Stimulated activated CD8-positive, alpha-beta memory T cell treated with anti-CD3 and anti-CD28 coated beads, Interleukin-7, amount 100 ng/mL, for 48 hours (primary cell): ENCODE measurements around the gene PPIL3.
A peak's percentile ranks its signal among the peaks of the same experiment; 100 is the strongest.
"Not testable (repeated sequence)": the region's sequence is repeated elsewhere in the genome, so short reads cannot be mapped to it uniquely, and the experiment has no call there.

Experiments used
- DNase-seq, 2 donors: peaks; one replicate each; pipeline ENCODE4 v3.0.0-alpha.2; 2020; ENCODE audit warnings: low read depth in 1 of 2; ENCODE audit errors: extremely low read depth in 1 of 2

The PPIL3 gene

DNA sequence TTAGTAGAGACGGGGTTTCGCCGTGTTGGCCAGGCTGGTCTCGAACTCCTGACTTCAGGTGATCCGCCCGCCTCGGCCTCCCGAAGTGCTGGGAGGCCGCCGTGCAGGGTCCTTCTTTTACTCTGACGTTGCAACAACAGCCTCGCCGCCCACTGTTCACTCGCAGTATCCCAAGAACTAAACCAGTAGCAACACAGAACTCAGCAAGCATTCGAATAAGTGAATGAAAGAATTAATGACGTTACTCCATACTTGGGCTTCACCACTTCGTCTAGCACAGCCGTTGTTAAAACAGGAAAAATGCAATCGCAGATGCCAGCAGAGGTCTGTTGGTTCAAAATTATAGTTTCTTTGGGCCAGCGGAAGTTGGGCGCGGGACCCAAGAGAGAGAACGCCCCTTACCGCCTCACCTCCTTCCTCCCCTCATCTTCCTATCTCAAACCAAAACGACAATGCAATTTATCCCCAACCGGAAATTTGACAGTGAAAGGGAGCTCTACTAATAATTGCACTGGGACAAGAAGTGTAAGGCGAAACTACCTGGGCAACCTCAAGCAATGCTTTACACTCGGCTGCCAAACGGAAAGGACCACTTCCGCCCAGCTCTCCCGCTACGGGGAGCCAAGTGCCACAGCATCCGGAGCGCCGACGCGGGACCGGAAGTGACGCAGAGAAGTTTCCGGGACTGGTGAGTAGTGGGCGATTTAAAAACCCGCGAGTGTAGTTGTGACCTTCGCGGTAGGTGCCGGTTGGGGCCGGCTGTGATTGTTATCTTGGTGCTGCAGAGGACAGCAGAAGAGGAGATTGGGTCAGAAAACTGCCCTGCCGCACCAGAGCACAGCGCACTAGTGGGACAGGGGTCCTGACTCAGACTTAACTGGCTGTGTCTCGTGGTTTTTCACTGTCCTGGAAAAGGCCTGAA, at the start of gene PPIL3, which contains the start of gene NIF3L1:
Gene PPIL3, minus strand, starts transcription at position 374 of the 922 bp plus-strand sequence. CDS start 1,462 bp downstream, outside the sequence.
Gene NIF3L1, plus strand, starts transcription at position 668 of the 922 bp plus-strand sequence. CDS start 2,573 bp downstream, outside the sequence.
- DNase-seq, result peak; percentile 90 to 97

DNA sequence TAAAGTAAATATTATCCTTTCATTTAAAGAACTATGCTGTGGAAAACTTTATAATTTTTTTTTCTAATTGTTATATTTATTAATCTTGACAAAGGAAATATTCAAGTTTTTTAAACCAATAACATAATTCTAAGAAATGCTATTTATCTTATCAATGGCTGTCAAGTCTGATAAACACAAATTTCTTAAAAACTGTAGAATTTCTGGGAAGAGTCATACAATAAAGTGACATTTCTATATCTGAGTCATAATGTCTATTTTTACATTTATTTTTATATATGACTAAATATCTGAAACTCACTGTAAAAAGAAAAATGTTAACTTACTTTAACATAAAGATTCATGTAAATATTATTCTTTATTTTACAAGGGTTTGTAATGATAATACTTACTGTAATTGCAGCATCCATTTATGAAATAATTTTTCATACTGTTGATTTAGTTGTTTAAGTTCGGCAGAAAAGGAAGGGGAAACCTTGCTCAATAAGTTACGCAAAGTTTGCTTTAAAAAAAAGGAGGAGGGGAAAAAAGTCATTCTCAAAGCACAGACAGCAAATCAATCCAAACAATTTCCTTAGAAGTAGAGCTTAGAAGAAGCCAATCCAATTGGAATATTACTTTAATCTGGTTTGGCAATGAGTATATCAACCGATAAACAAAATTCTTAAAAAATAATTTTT, 42.2 kb upstream of the PPIL3 start:
- DNase-seq, result no peak

DNA sequence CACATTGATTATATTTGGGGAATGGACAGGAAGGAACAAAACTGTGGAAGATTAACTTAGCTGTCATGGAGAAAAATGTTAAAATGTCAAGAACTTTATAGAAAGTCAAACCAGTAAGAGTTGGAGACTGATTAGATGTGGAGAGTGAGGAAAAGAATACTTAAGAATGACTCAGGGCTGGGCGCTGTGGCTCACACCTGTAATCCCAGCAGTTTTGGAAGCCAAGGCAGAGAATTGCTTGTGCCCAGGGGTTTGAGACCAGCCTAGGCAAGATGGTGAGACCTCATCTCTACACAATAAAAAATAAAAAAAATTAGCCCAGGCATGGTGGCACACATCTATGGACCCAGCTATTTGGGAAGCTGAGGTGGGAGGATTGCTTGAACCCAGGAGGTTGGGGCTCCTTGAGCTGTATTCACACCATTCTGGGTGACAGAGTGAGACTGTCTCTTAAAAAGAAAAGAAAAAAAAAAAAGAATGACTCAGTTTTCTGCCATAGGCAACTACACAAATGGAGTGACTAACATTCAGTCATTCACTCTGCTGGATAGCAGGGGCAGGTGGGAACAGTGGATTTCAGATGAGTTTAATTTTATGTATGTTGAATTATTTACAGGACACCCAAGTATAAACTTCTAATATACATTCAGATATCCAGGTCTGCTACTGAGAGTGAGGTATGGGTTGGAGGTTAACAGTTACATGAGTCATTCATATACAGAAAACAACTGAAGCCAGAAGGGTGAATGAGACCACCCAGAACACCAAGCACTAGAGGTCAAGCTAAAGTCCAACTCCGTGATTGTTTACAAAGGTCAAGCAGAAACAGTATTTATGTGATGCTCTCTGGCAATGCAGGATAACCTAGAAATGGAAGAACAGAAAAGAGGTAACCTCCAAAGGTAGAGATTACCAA, 40.7 kb upstream of the PPIL3 start:
- DNase-seq, result no peak

DNA sequence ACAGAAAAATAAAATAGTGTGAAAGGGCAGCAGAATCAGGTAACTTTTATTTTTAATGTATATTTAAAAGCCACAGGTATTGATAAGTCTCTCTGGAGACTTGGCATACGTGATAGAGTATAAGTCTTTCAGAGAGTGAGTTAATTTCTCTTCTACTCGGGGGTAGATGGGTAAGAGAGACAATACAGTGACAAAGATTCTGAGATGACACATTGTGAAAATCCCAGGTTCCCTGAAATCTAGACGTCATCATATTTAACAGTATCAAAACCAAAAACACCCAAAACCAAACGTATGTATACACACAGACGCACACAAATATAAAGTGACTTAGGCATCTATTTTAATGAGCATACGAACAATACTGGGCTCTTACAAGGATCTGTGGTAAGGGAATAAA, 33.6 kb upstream of the PPIL3 start:
- no peak for DNase-seq

DNA sequence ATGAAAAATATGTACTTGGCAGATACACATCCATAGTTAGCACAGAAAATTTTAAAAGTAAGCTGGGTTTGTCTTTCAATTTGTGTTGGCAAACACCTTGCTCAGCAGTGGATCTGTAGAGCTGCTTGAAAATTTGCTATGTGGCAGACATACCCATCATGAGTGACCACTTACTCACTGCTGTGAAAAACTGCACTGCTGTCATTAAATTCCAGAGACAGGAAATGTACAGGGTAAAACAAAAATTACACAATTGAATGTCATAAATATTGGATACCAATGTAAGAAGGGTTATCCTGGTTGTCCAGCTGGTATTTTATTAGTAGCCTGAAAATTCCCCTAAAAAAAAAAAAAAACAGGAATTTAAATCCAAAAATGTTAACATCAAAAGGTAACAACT, 24.8 kb upstream of the PPIL3 start:
- no peak for DNase-seq

DNA sequence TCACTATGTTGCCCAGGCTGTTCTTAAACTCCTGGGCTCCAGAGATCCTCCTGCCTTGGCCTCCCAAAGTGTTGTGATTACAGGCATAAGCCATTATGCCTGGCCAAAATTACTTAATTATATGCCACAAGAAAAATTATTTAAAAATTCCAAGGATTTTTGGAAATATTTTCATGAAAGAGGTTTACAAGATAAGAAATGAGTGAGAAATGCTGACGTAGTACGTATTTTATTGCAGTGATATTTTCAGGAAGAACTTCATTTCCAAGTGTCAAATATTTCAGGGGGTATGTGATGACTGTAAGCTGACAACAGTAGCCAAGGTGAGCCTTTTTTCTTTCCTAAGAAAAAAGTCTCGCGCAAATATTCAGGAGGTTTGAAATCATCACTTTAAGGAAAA, 21.1 kb upstream of the PPIL3 start:
- DNase-seq, result no peak

DNA sequence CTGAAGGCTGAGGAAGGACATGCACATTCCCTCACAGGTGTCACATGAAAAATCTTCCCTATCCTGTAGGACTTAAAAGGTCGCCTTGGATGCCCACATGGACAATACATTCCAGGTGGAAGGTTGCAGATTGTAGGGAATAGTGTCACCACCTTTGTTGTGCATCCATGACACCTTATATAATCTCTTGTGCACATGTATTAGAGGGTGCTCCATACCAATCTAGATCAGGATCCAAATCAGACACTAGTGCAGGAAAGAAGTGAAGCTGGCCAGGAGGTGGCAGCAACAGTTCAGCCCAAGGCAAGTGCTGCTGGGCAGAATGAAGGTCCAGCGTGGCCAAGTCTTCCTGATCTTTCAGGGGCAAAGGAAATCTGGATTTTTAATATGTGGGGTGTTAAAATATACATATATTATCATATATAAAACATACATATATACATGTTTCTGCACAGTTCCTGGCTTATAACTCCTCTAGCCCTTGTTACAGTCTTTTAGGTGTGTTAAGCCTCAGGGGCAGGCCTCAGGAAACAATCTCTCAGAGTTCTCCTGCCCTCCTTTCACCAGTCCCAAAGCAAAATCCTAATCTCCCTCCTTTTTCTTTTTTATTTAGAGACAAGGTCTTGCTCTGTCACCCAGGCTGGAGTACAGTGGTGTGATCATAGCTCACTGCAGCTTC, 16.9 kb upstream of the PPIL3 start:
- DNase-seq, result peak in 1 of 2 donors; percentile 45

DNA sequence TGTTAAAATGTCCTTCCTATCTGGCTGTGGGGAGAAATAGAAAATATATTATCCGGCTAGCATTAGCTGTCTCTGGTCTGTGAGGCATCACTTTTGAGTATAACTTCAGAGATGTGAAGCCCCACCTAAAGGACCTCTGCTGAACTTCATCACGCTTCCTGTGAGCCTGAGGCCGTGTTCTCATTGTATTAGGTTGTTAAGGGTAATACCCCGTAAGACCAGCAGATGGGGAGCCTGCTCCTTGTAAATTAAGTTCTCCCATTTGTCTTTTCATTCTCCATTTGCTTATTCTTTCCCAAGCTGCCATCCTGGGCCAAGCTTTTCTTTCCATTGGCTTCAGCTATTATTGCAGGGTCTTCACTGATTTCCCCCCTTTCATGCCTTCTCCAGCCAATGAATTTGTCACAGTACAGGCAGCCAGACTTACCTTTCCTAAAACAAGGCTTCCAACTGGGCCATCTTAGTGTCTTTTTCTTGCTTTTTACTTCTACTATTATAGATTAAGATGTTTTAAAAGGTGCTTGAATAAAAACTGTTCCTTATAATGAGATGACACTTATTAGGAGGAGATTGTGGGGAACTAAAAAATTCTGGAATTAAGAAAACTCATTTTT, 12.7 kb upstream of the PPIL3 start:
- DNase-seq, result peak in 1 of 2 donors; percentile 58

DNA sequence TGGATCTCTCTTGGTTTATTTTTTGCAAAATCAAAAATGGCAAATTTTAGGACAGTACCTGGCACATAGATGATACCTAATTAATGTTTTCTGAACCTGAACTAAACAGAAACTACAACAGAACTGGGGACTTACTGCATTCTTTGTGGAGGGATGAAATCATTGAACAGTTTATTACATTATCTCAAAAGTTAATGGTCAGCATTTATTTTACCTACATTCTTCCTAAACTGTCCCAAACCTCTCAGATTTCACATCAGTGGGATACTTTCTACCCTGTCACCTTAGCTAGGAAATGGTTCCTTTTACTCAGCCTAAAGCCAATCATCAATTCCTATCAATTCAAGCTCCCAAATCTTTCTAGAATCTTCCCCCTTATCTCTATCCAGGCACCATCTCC, 10.6 kb upstream of the PPIL3 start:
- DNase-seq, result no peak

DNA sequence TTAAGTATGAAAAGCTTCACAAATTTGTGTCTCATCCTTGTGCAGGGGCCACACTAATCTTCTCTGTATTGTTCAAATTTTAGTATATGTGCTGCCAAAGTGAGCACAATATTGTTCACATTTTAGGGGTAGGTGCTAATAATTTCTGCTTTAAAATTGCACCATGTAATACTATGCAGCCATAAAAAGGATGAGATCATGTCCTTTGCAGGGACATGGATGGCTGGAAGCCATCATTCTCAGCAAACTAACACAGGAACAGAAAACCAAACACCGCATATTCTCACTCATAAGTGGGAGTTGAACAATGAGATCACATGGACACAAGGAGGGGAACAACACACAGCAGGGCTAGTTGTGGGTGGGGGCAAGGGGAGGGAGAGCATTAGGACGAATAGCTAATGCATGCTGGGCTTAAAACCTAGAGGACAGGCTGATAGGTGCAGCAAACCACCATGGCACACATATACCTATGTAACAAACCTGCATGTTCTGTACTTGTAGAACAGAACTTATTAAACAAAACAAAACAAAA, 7.1 kb downstream of the PPIL3 start:
- DNase-seq, result not testable (repeated sequence)

DNA sequence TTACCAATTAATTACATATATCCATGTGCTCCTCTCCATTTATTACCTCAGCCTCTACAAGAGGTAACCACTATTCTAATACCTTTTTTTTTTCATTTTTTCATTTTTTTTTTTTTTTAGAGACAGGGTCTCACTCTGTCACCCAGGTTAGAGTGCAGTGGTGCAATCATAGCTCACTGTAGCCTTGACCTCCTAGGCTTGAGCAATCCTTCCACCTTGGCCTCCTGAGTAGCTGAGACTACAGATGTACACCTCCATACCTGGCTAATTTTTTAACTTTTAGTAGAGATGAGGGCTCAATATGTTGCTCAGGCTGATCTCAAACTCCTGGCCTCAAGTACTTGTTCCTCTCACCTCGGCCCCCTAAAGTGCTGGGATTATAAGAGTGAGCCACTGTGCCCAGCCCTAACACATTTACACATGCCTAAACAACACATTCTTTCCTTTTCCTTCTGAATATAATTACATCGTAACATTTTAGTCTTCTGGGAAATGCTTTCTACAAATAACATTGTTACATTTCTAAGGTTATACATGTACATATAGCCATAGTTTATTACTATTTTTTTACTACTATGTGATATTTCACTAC, 10.5 kb downstream of the PPIL3 start:
- no peak for DNase-seq

DNA sequence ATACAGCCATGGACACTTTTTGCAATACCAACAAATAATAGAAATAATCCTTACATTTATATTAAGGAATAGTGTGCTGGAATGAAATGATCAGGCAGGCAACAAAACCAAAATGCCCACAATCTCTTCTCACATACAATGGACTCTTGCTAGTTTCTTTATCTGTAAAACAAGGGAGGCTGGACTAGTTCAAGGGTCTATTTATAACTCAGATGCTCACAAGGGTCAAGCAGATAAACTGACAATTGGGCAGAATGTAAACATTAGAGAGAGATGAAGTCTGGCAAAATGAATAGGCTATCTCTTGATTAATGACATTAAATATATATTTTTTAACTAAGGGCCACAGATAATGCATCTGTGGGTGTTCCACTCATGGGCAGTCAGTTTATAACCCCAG, 11.4 kb downstream of the PPIL3 start:
- DNase-seq, result no peak

DNA sequence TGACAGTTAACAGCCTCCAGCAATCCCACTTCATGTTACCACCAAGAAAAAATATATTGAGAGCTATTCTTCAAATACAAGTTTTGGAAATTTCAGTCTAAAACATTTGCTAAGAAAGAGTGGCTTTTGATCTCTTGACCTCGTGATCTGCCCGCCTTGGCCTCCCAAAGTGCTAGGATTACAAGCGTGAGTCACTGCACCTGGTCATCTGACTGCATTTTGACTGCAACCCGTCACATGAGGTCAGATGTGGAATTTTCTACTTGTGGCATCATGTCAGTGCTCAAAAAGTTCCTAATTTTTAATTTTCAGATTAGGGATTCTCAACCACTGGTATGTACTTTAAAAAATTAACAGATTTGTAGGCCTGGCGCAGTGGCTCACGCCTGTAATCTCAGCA, 15.3 kb downstream of the PPIL3 start:
- no peak for DNase-seq

DNA sequence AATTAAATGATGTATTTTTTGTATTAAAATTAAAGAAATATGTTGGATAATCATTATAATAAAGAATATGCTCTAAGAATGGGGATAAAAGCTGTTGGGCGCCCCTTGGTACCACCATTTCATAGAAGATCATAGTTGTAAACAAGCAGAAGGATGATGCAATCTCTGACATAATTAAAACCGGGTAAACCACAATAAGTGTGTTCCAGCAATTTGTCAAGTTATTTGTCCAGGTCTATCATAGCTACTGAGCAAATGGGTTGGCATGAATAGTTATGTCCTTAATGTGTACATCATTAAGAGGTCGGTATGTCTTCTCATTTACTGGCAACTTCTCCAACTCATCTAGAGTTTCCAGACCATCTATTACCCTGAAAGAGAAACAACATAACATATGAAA, 17.7 kb downstream of the PPIL3 start:
- DNase-seq, result no peak

DNA sequence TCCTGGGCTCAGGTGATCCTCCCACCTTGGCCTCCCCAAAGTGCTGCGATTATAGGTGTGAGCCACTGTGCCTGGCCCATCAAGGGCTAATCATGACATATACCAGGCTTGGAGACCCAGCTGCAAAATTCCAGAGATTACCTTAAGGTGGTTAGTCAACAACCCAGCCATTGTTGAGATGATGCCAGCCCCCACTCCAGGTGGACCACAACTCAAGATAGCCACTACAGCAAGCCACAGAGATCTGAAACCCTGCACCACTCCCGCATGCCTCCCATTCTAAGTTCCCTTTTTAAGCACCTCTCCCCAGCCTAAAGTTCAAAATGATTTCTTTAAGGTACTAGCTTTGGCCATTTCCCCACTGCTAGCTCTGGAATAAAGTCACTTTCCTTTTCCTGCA, 19.9 kb downstream of the PPIL3 start:
- DNase-seq, result no peak

DNA sequence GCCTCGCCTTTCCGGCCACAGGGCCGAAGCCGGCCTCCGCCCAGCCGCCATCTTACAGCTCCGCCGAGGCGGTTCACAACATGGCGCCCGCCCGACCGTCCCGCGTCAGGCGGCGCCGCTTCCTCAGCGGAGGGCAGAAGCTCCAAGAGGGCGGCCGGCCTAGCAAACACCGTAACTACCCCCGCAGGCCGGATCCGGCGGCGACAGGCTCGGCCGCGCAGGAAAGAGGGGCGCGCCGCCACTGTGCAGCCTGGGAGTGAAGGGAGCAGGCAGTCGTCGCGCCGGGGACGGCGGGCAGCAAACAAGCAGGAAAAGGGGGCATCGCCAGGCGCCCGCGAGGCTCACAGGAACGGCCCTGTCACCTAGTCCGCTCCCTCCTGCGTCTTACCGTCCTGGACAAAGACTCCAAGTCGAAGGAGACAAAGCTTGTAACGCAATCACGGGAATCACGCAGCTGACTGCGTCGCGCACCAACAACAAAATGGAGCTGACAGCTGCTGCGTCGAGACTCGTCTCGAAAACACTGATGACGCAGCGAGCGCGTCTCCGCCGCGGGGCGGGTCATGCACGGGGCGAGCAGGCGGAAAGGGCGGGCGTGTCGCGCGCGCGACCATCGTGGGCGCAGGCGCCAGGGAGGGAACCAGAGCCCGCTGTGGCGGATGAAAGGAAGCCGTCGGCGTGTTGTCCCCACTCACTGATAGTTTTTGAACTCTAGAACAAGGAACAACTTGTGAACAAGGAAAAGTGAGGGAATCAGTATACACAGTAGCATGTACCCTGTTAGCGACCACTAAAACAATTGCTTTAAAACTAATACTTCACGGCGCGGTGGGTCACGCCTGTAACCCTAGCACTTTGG, 24.5 kb downstream of the PPIL3 start, which contains the start of gene CLK1:
Gene CLK1, minus strand, starts transcription at position 483 of the 859 bp plus-strand sequence. CDS start 2,796 bp downstream, outside the sequence.
- peak; percentile 95 to 96 for DNase-seq

DNA sequence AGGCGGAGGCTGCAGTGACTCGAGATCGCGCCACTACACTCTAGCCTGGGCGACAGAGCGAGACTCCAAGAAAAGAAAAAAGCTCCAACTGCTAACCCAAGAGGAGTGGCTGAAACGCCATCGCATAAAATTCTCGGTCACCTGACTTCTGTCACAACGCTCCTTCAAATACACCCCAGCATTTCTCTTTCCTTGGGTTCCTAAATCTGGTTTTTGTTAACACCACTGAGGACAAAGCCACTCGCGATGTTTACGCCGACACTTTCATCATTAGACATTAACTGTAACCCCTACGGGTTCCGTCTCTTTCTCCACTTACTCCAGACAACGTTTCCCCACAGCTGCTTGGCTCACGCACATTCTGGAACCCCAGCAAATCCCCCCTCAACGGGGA, 25.1 kb downstream of the PPIL3 start:
- no peak for DNase-seq

DNA sequence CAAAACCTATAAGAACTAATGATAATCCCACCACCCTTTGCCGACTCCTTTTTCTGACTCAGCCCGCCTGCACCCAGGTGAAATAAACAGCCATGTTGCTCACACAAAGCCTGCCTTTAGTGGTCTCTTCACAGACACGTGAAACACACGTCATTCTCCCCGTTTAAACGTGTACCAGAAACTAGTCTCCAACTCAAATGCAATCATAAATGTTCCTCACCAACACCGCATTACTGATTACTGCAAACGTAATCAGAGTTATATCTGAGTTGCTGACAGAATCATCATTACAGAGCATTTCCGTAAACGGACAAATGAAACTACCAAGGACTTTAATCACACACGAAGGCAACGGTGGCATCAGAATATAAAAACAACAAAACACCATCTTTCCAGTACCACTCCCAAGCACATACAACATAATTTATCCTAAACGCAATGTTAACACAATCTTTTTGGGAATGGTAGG, 26.3 kb downstream of the PPIL3 start:
- peak in 1 of 2 donors; percentile 68 for DNase-seq
